GM12878 (cell line): ENCODE results near the gene MROH2A. TPM values are rescaled to one million over a fixed set of nuclear protein-coding genes. Genes with fewer than 3 reads are reported as not detected.

ENCODE experiments used
- CREM ChIP-seq: IDR thresholded peaks from 2 replicates; pipeline ENCODE4 v1.6.1; 2014; ENCODE audit warnings: antibody characterized with exemption, low read depth
- EP300 ChIP-seq, 2 experiments: fragments of 150-350 bp in 1 of 2; IDR thresholded peaks; 2 replicates each; pipeline ENCODE4 v1.6.1; 2011 to 2012; ENCODE audit warnings: low read depth in 2 of 2, low read length in 2 of 2, borderline replicate concordance in 1 of 2, improper control_type of control experiment in 1 of 2, inconsistent platforms in 1 of 2; ENCODE audit not compliant: control insufficient read depth in 1 of 2
- NFYA ChIP-seq: IDR thresholded peaks from 2 replicates; pipeline ENCODE4 v1.6.1; 2011; ENCODE audit warnings: low read depth, mild to moderate bottlenecking, low read length, improper control_type of control experiment, borderline replicate concordance
- NKRF ChIP-seq: fragments of 450-650 bp; conservative IDR thresholded peaks from 2 replicates; pipeline ENCODE4 v1.6.1; 2017; ENCODE audit warnings: mild to moderate bottlenecking, moderate library complexity
- NR2C2 ChIP-seq: IDR thresholded peaks from 2 replicates; pipeline ENCODE4 v1.6.1; 2011; ENCODE audit warnings: borderline replicate concordance, low read depth; ENCODE audit not compliant: control insufficient read depth, insufficient read length
- PAX5 ChIP-seq: IDR thresholded peaks from 2 replicates; pipeline ENCODE4 v1.6.1; 2011; ENCODE audit warnings: low read depth, low read length, borderline replicate concordance
- RB1 ChIP-seq: fragments of 450-650 bp; formaldehyde crosslinking; IDR thresholded peaks from 2 replicates; pipeline ENCODE4 v1.6.1; 2017; ENCODE audit warnings: mild to moderate bottlenecking, borderline replicate concordance
- TARDBP ChIP-seq: IDR thresholded peaks from 2 replicates; pipeline ENCODE4 v1.6.1; 2016; ENCODE audit warnings: borderline replicate concordance
- ZBTB33 ChIP-seq: fragments of 450-650 bp; IDR thresholded peaks from 2 replicates; pipeline ENCODE4 v1.6.1; 2017; ENCODE audit warnings: mild to moderate bottlenecking
- polyA plus RNA-seq, 11 experiments: library from polyadenylated mRNA; depleted of rRNA in 4 of 11; unstranded in 6 of 11; stranded (reverse) in 5 of 11; fragments of >200 nt; fragmentation: Nextera tagmentation in 4 of 11; fragmentation: Illumina TruSeq in 1 of 11; extraction: Ambion mirVana in 4 of 11; extraction: Trizol in 1 of 11; gene quantifications; 1 replicate in 1 of 11; 2 replicates in 10 of 11; pipeline versions ENCODE4 v1.2.1 to v1.2.3, GENCODE V29; 2011 to 2016; ENCODE audit warnings: inconsistent platforms in 2 of 11, missing spikeins in 2 of 11, low read depth in 1 of 11
- total RNA-seq, 4 experiments: library from RNA; depleted of rRNA in 3 of 4; stranded (reverse); fragments of >200 nt in 3 of 4; fragmentation: Illumina TruSeq in 1 of 4; extraction: Trizol in 1 of 4; gene quantifications; 2 replicates each; pipeline versions ENCODE4 v1.2.1 to v1.2.3, GENCODE V29; 2013 to 2021

Gene MROH2A
- total and polyA plus RNA-seq, 10 of the 15 experiments (the other 5 are each of a cell fraction or from before 2014, with no cell fraction given) = not detected

- TF ChIP-seq ZBTB33 = no peak
- TF ChIP-seq EP300 (IDR thresholded peaks at IDR 0.05; ENCODE audit: borderline replicate concordance in 1 of 2, control insufficient read depth in 1 of 2, low read depth in 2 of 2, low read length in 2 of 2) = no peak
- no peak for TF ChIP-seq PAX5
- no peak for TF ChIP-seq TARDBP
- no peak for TF ChIP-seq NFYA
- TF ChIP-seq CREM = no peak
- TF ChIP-seq NR2C2 = no peak
- no peak for TF ChIP-seq NKRF
- no peak for TF ChIP-seq RB1
- TF ChIP-seq, all 136 proteins: peak for 0
Observed at GRCh38 chr2:233817361-233817911, 39.3 kb downstream of the MROH2A start (continued).
